Measurements from ENCODE around the gene USP30. TPM values are rescaled to one million over a fixed set of nuclear protein-coding genes. Genes with fewer than 3 reads are reported as not detected.

The USP30 gene
- total and polyA plus RNA-seq, 10 of the 15 experiments (the other 5 are each of a cell fraction or from before 2014, with no cell fraction given) = 2.1 to 16.2 (median 6.4) TPM

GRCh38 chr12:109052414-109053323 is at the start of gene USP30 (continued):
- TF ChIP-seq, protein P1, sequence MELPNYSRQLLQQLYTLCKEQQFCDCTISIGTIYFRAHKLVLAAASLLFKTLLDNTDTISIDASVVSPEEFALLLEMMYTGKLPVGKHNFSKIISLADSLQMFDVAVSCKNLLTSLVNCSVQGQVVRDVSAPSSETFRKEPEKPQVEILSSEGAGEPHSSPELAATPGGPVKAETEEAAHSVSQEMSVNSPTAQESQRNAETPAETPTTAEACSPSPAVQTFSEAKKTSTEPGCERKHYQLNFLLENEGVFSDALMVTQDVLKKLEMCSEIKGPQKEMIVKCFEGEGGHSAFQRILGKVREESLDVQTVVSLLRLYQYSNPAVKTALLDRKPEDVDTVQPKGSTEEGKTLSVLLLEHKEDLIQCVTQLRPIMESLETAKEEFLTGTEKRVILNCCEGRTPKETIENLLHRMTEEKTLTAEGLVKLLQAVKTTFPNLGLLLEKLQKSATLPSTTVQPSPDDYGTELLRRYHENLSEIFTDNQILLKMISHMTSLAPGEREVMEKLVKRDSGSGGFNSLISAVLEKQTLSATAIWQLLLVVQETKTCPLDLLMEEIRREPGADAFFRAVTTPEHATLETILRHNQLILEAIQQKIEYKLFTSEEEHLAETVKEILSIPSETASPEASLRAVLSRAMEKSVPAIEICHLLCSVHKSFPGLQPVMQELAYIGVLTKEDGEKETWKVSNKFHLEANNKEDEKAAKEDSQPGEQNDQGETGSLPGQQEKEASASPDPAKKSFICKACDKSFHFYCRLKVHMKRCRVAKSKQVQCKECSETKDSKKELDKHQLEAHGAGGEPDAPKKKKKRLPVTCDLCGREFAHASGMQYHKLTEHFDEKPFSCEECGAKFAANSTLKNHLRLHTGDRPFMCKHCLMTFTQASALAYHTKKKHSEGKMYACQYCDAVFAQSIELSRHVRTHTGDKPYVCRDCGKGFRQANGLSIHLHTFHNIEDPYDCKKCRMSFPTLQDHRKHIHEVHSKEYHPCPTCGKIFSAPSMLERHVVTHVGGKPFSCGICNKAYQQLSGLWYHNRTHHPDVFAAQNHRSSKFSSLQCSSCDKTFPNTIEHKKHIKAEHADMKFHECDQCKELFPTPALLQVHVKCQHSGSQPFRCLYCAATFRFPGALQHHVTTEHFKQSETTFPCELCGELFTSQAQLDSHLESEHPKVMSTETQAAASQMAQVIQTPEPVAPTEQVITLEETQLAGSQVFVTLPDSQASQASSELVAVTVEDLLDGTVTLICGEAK (IDR thresholded peaks at IDR 0.05; ENCODE audit: borderline replicate concordance) = peak; percentile 100
- TF ChIP-seq, protein P2, sequence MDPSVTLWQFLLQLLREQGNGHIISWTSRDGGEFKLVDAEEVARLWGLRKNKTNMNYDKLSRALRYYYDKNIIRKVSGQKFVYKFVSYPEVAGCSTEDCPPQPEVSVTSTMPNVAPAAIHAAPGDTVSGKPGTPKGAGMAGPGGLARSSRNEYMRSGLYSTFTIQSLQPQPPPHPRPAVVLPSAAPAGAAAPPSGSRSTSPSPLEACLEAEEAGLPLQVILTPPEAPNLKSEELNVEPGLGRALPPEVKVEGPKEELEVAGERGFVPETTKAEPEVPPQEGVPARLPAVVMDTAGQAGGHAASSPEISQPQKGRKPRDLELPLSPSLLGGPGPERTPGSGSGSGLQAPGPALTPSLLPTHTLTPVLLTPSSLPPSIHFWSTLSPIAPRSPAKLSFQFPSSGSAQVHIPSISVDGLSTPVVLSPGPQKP (IDR thresholded peaks at IDR 0.05; ENCODE audit: low read depth, low read length) = peak; percentile 72; the same call in 1 of the 2 replicates
- TF ChIP-seq, protein P3, sequence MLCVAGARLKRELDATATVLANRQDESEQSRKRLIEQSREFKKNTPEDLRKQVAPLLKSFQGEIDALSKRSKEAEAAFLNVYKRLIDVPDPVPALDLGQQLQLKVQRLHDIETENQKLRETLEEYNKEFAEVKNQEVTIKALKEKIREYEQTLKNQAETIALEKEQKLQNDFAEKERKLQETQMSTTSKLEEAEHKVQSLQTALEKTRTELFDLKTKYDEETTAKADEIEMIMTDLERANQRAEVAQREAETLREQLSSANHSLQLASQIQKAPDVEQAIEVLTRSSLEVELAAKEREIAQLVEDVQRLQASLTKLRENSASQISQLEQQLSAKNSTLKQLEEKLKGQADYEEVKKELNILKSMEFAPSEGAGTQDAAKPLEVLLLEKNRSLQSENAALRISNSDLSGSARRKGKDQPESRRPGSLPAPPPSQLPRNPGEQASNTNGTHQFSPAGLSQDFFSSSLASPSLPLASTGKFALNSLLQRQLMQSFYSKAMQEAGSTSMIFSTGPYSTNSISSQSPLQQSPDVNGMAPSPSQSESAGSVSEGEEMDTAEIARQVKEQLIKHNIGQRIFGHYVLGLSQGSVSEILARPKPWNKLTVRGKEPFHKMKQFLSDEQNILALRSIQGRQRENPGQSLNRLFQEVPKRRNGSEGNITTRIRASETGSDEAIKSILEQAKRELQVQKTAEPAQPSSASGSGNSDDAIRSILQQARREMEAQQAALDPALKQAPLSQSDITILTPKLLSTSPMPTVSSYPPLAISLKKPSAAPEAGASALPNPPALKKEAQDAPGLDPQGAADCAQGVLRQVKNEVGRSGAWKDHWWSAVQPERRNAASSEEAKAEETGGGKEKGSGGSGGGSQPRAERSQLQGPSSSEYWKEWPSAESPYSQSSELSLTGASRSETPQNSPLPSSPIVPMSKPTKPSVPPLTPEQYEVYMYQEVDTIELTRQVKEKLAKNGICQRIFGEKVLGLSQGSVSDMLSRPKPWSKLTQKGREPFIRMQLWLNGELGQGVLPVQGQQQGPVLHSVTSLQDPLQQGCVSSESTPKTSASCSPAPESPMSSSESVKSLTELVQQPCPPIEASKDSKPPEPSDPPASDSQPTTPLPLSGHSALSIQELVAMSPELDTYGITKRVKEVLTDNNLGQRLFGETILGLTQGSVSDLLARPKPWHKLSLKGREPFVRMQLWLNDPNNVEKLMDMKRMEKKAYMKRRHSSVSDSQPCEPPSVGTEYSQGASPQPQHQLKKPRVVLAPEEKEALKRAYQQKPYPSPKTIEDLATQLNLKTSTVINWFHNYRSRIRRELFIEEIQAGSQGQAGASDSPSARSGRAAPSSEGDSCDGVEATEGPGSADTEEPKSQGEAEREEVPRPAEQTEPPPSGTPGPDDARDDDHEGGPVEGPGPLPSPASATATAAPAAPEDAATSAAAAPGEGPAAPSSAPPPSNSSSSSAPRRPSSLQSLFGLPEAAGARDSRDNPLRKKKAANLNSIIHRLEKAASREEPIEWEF (IDR thresholded peaks at IDR 0.05; ENCODE audit: insufficient replicate concordance, low read depth, low read length) = no peak
- TF ChIP-seq DPF2 (IDR thresholded peaks at IDR 0.05) (peak; percentile 70), NR2F1 (conservative IDR thresholded peaks at IDR 0.05) (peak; percentile 68; the same call in 1 of the 2 replicates), TAF1 (IDR thresholded peaks at IDR 0.05; ENCODE audit: borderline replicate concordance, low read depth, low read length) (peak; percentile 73), RFX5 (IDR thresholded peaks at IDR 0.05; ENCODE audit: low read depth, low read length) (no peak), FOXM1 (IDR thresholded peaks at IDR 0.05; ENCODE audit: low read depth, low read length) (no peak), CBX5 (IDR thresholded peaks at IDR 0.05; ENCODE audit: low read depth) (0 out of 2 replicates have a peak, but pooled peaks have one; percentile 84), CEBPB (IDR thresholded peaks at IDR 0.05; ENCODE audit: borderline replicate concordance in 1 of 2, low read depth in 2 of 2, low read length in 2 of 2) (no peak), RELA (IDR thresholded peaks at IDR 0.05; ENCODE audit: borderline replicate concordance, partially characterized antibody) (peak; percentile 97), RBBP5 (conservative IDR thresholded peaks at IDR 0.05) (0 out of 2 replicates have a peak, but pooled peaks have one; percentile 29), POLR2AphosphoS2 (IDR thresholded peaks at IDR 0.05; ENCODE audit: low read depth, low read length) (peak; percentile 52; the same call in 1 of the 2 replicates), HDAC2 (IDR thresholded peaks at IDR 0.05) (no peak), BCL3 (IDR thresholded peaks at IDR 0.05; ENCODE audit: borderline replicate concordance, insufficient read depth, low read depth, low read length, poor library complexity, severe bottlenecking) (peak; percentile 49), NBN (IDR thresholded peaks at IDR 0.05) (peak; percentile 91), MTA2 (IDR thresholded peaks at IDR 0.05; ENCODE audit: low read depth) (peak; percentile 38; the same call in 1 of the 2 replicates)

All from GM12878 (cell line).